Kidney capillary endothelial cell (primary cell): Measurements from ENCODE around the gene CTXN3.

Experiments
- DNase-seq: peaks from one replicate; pipeline ENCODE4 v3.0.0-alpha.2; 2018; ENCODE audit warnings: low spot score

Gene CTXN3

DNA sequence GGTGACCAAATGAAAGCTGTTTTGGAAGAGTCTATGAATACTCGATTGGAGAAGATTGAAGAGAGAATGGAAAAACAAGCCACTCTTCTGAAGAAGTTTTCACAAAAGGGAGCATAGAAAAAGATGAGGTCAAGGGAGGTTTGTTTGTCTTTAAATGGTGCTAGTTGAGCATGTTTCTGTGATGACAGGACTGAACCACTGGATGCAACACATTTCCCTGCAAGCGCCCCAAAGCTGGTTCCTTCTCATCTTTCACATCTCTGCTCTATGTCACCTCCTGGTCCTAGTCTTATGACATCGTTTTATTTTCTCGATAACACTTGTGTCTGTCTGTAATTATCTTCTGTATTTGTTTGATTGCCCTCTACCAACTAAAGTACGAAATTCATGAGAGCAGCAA lies 50.5 kb downstream of the CTXN3 start:
- no peak for DNase-seq

DNA sequence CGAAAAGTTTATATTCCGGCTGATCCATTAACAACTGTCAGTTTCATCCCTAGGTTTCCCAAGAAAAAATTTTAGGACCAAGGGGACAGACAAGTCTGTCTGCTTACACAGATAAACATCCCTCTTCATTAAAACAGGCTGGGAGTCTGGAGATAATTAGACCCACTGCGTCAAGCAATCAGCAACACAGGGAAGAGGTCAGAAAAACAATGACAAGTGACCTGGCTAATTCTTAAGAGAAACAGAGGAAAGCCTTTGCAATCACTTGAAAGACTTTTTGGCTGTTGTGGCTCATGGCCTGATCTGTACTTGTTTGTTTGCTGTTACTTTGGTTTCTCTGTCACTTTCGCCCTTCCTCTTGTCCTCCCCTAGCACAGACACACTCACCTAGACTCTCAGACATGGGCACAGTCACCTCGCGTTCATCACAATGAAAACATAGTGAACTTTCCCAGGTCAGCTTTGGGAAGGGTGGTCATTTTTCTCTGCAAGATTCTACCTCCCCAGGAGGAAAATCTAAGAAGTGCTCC lies 51.4 kb downstream of the CTXN3 start:
- DNase-seq = no peak

DNA sequence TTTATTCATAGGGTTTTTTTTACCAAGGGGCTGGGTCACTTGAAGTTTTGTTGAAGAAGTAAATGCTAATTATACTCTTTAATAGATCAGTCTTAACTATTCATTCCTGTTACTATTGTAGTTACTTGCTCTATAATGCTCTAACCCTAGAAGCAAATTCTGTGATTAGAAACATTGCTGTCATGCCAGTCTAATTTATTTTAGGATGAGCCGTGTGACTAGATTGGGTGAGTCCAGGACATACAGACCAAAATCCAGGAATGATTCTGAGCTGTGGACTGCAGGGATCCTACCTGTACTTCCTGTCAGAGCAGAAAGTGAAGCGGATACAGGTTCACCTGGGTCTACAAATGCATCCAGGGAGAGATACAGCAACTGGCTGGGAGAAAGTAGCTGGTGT lies 53.6 kb downstream of the CTXN3 start:
- DNase-seq = no peak

DNA sequence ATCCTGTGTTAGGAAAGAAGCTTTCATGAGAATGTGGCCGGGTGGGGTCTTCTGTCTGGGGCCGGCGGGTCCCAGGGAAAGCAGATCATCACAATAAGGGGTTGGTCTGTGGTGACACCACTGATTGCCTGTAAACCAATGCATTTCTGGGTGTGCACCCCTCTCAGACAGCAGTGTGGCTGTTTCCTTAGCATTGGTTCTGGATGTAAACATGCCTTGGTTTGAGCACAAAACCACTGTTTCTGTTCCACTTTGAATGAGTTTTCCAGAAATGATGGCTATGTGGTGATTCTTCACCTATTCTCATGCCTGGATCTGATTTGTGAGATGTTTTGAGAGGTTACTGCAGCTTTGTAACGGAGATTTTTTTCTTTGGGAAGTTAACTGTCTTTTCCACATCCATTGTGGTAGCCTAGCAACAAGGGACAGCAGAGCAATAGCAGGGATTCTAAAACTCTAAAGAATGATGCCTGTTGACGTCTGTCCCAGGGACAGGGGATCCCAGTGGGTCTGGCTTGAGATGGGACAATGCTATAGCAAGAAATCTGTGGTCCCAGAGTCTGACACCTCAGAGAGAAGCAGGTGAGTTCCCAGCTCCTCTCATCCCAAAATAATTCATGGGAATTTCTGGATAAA lies 54.2 kb downstream of the CTXN3 start, which contains the start of gene CCDC192:
Gene CCDC192, plus strand, starts transcription at position 466 of the 636 bp plus-strand sequence. Its CDS starts 55 bp downstream, at position 521.
- DNase-seq = no peak

DNA sequence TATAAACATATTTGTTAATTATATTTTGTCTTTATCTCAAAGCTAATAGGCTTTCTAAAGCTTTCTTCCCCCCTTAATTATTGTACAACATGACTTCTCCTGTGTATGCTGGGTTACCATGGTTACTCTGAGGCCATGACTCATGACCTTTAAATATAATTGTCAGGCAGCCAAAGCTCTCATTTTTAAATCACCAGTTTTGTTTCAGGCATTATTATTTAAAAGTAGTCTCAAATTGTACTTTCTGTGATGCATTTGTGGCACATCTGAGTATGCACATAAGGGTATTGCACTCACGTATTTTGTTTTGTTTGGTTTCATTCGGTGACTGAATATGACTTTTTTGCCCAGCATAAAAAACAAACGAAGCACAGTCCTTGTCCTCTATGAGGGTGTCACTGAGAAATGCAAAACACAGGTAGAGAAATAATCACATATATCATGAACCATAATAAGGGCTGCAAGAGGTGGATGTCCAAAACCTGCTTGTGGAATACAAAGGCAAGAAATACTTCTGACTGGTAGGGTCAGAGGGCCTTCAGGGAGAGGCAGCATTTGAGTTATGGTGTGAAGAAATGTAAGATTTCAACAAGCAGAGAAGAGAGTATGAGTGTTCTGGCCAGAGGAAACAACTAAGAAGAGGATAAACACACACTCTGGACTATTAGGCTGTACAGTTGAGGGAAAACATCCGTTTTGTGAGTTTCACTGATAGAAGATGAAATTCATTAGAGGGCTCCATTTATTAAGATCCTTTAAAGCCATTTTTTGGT lies 56.4 kb downstream of the CTXN3 start:
- peak; percentile 71 for DNase-seq

DNA sequence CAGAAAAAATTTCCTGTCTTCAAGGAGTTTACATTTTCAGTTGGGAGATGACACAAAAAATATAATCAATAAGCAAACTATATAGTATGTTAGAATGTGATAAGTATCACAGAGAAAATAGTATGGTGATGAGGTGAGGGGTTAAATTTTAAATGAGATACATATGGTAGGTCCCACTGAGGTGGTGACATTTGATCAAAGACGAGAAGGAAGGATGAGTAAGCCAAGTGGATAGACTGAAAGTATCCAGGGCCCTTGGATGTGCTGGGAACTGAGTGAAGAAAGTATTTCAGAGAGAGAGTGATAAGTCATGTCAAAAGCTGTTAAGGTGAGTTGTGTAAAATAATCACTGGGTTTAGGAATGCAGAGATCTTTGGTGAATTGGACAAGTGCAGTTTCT lies 57.8 kb downstream of the CTXN3 start:
- DNase-seq = no peak

DNA sequence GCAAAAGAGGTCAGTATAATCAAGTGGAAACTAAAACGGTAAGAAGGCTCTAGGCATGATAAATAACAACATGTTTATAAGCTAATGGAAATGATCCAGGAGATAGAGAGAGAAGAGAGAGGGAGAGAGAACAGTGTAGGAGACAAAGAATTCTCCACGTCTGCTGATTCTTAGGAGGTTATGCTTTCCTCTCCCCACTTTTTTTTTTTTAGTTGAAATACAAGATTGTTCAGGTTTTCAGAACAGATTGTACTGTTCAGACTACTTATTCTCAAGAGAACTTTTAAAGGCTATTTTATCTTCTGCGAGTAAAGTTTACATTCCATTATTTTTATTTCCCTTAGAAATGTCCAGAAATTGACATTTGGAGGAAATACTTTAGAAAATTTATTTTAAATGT lies 58.3 kb downstream of the CTXN3 start:
- no peak for DNase-seq
